Thymus (tissue), 11 donors: ENCODE measurements around the gene ATP2A3. TPM values are rescaled to one million over a fixed set of nuclear protein-coding genes. Genes with fewer than 3 reads are reported as not detected.
A peak's percentile ranks its signal among the peaks of the same experiment; 100 is the strongest.

ENCODE experiments used
- DNase-seq, 9 donors: peaks; one replicate each; pipeline ENCODE4 v3.0.0-alpha.2; 2013; ENCODE audit warnings: low spot score in 9 of 9, low read depth in 6 of 9, missing footprints in 1 of 9
- H3K27ac ChIP-seq, 2 donors: one replicate each; pipeline ENCODE4 v1.5.1; 2013; ENCODE audit warnings: control low read depth in 1 of 2, low read depth in 1 of 2, low read length in 1 of 2, mild to moderate bottlenecking in 1 of 2, moderate library complexity in 1 of 2
- H3K27me3 ChIP-seq, 2 donors: one replicate each; pipeline ENCODE4 v1.5.1; 2013; ENCODE audit warnings: low read length in 1 of 2; ENCODE audit not compliant: control insufficient read depth in 2 of 2, insufficient read depth in 1 of 2
- H3K36me3 ChIP-seq, 2 donors: one replicate each; pipeline ENCODE4 v1.5.1; 2013; ENCODE audit warnings: low read length in 1 of 2, mild to moderate bottlenecking in 1 of 2, moderate library complexity in 1 of 2; ENCODE audit not compliant: control insufficient read depth in 2 of 2, insufficient read depth in 2 of 2
- H3K4me1 ChIP-seq, 2 donors: one replicate each; pipeline ENCODE4 v1.5.1; 2013; ENCODE audit warnings: low read length in 2 of 2; ENCODE audit not compliant: control insufficient read depth in 2 of 2, insufficient read depth in 2 of 2
- H3K4me3 ChIP-seq, 2 donors: one replicate each; pipeline ENCODE4 v1.5.1; 2013; ENCODE audit warnings: low read length in 2 of 2, control low read depth in 1 of 2, mild to moderate bottlenecking in 1 of 2
- H3K9me3 ChIP-seq, 2 donors: one replicate each; pipeline ENCODE4 v1.5.1; 2013; ENCODE audit warnings: low read length in 1 of 2, mild to moderate bottlenecking in 1 of 2; ENCODE audit not compliant: control insufficient read depth in 2 of 2, insufficient read depth in 1 of 2
- WGBS: extraction: QIAGEN DNeasy Blood & Tissue Kit; methylation state at CpG from one replicate; pipeline ENCODE4 v1.1.7; 2013; 5-methylcytosine and 5-hydroxymethylcytosine counted together
- polyA plus RNA-seq: library from polyadenylated mRNA; stranded (reverse); fragments of 200-250 nt; gene quantifications from one replicate; pipeline ENCODE4 v1.2.3, GENCODE V29; 2013
- total RNA-seq: library from RNA; stranded (reverse); fragments of 120-200 nt; gene quantifications from one replicate; pipeline ENCODE4 v1.2.4, GENCODE V29; 2013
- donor health status: healthy.

The ATP2A3 gene
- total and polyA plus RNA-seq, 2 donors = 52.9 to 116 TPM

DNA sequence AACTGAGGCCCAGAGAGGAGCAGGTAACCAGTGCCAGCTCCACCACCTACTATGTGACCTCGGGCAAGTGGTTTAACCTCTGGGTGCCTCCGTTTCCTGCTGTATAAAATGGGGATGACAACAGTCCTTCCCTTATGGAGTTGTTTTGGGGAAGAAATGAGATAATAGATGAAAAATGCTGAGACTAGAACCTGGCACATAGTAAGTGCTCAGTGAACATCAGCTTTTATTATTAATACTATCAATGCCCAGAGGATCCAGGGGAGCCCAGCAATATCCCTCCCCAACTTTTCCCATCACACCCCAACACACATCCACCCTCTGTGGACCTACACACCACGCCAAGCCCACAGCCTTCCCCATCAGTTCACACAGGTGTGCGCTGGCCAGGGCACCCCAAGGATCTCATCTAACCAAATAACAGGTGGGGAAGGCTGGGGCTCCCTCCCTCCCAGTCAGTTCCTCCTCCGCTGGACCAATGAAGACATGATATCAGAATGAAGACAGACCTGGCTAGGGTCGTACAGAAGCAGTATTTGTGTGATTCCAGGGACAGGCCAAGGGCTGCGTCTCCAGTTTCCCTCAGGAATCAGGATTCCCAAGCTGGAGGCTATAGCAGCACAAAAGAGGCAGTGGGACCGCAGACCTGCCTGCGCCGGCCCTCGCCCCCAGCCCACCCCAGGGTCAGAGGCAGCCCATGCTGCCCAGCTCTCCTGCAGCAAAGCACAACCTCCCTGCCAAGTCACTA is 1.8 kb downstream of the ATP2A3 start:
- no peak for DNase-seq
- peak overlapping the region; percentile 71 to 92 for H3K27ac ChIP-seq
- H3K36me3 ChIP-seq = peaks cover 34 to 36% of the 10 kb centered on the region in 2 donors
- H3K4me3 ChIP-seq = peak overlapping the region; percentile 94 to 99
- WGBS = 24% methylated on average over 11 of the region's 11 CpGs
- H3K9me3 ChIP-seq = peaks cover 0 to 3% of the 10 kb centered on the region in 2 donors
- H3K27me3 ChIP-seq = peaks cover 0 to 5% of the 10 kb centered on the region in 2 donors
- peaks cover 35 to 67% of the 10 kb centered on the region in 2 donors for H3K4me1 ChIP-seq

- Histone ChIP-seq H3K9me3 (peaks cover 0 to 5% of the 10 kb centered on the region in 2 donors), H3K4me1 (peaks cover 35 to 74% of the 10 kb centered on the region in 2 donors), H3K27ac (peak overlapping the region; percentile 71 to 92), H3K36me3 (peaks cover 42 to 43% of the 10 kb centered on the region in 2 donors), H3K27me3 (peaks cover 0 to 5% of the 10 kb centered on the region in 2 donors), H3K4me3 (peak overlapping the region; percentile 94 to 99)
- DNase-seq = peak in 7 of 9 donors; percentile 50 to 86 (median 64)
- WGBS = 5% methylated on average over 5 of the region's 5 CpGs
Measured at GRCh38 chr17:3961564-3962047, 2.6 kb downstream of the ATP2A3 start.

DNA sequence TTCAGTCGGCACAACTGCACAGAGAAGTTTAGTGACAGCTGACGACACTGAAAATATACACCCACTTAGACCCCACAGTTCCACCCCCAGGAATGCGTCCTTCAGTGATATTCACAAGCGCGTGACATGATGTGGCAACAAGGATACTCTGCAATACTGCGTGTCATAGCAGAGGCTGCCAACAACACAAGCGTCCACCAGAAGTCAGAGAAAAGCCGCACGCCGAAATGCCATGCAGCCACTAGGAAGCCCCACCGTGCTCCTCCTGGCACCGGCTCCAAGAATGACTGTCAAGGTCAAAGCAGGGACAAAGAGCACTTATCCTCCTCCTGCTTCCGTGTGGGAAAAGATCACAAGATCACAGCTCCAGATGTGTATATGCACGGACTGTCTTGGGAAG is 3.5 kb downstream of the ATP2A3 start:
- peak overlapping the region in 1 of 2 donors; percentile 92 for H3K27ac ChIP-seq
- peaks cover 35 to 76% of the 10 kb centered on the region in 2 donors for H3K4me1 ChIP-seq
- DNase-seq = no peak
- peaks cover 0 to 6% of the 10 kb centered on the region in 2 donors for H3K9me3 ChIP-seq
- 68% methylated on average over 14 of the region's 14 CpGs for WGBS
- peak overlapping the region; percentile 94 to 99 for H3K4me3 ChIP-seq
- peaks cover 49 to 52% of the 10 kb centered on the region in 2 donors for H3K36me3 ChIP-seq
- peaks cover 0 to 5% of the 10 kb centered on the region in 2 donors for H3K27me3 ChIP-seq

GRCh38 chr17:3959921-3960601 is 4.2 kb downstream of the ATP2A3 start:
- Histone ChIP-seq H3K9me3 (peaks cover 0 to 6% of the 10 kb centered on the region in 2 donors), H3K4me3 (peak overlapping the region in 1 of 2 donors; percentile 94), H3K27ac (peak overlapping the region; percentile 25 to 30), H3K4me1 (peaks cover 32 to 75% of the 10 kb centered on the region in 2 donors), H3K27me3 (peaks cover 0 to 5% of the 10 kb centered on the region in 2 donors), H3K36me3 (peaks cover 54 to 58% of the 10 kb centered on the region in 2 donors)
- 92% methylated on average over 14 of the region's 14 CpGs for WGBS
- no peak for DNase-seq

DNA sequence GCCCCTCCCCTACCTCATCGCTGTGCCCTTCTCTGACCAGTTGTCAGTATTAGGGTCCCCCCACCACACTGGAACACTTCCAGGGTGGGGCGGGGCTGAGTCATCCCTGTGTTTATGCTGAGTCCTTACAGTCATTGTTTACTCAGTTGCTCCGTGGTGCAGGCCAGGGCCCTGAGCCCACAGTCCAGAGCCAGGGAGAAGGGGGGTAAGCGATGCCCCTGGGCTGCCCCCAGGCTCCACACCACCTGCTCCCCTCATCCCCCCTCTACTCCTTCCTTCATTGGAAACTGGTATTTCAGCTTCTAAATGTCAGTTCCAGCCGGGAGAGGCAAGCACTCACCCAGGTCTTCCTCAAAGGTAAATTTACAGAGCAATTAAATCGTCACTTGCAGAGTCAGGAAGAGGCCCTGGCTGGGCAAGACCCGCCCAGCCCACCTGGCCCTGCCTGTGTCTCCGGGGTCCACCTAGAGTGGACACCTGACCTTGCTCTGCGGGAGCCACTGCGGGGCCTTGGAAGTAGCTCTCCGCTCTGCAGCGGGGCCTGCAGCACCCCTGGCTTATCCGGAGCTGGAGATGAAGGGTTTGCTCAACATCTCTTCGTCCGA is 4.8 kb downstream of the ATP2A3 start:
- Histone ChIP-seq H3K27ac (no peak overlapping the region), H3K27me3 (peaks cover 0 to 5% of the 10 kb centered on the region in 2 donors), H3K9me3 (peaks cover 0 to 6% of the 10 kb centered on the region in 2 donors), H3K36me3 (peaks cover 60 to 63% of the 10 kb centered on the region in 2 donors), H3K4me3 (no peak overlapping the region), H3K4me1 (peaks cover 32 to 74% of the 10 kb centered on the region in 2 donors)
- DNase-seq = no peak
- 80% methylated on average over 15 of the region's 15 CpGs for WGBS

- H3K4me1 ChIP-seq = peaks cover 32 to 74% of the 10 kb centered on the region in 2 donors
- DNase-seq = no peak
- 97% methylated on average over 18 of the region's 18 CpGs for WGBS
- H3K9me3 ChIP-seq = peaks cover 0 to 6% of the 10 kb centered on the region in 2 donors
- H3K27me3 ChIP-seq = no peaks in the 10 kb centered on the region
- H3K27ac ChIP-seq = no peak overlapping the region
- H3K4me3 ChIP-seq = no peak overlapping the region
- peaks cover 72 to 75% of the 10 kb centered on the region in 2 donors for H3K36me3 ChIP-seq
Measured at GRCh38 chr17:3957735-3958599, 6.3 kb downstream of the ATP2A3 start.

DNA sequence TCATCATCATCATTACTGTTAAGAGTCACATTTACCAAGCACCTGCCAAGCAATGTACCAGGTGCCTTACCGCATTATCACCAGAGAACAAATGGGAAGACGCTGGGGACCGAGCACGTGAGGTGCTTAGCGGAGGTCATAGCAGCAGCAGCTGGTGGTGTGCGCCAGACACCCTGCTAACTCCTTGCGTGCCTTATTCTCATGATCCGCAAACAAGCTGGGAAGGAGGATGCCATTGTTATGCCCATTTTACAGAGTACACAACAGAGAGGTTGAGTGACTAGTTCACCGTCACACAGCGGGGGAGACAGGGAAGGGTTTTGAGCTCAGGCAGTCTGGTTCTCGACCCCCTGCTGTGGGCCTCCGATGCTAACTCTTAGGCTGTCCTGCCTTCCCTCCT is 7.3 kb downstream of the ATP2A3 start:
- no peak overlapping the region for H3K4me3 ChIP-seq
- peaks cover 0 to 6% of the 10 kb centered on the region in 2 donors for H3K9me3 ChIP-seq
- peaks cover 80 to 81% of the 10 kb centered on the region in 2 donors for H3K36me3 ChIP-seq
- no peak for DNase-seq
- WGBS = 93% methylated on average over 12 of the region's 12 CpGs
- no peak overlapping the region for H3K27ac ChIP-seq
- H3K27me3 ChIP-seq = no peaks in the 10 kb centered on the region
- H3K4me1 ChIP-seq = peaks cover 25 to 65% of the 10 kb centered on the region in 2 donors

GRCh38 chr17:3956327-3956957 is 7.8 kb downstream of the ATP2A3 start:
- 88% methylated on average over 15 of the region's 15 CpGs for WGBS
- peaks cover 84 to 86% of the 10 kb centered on the region in 2 donors for H3K36me3 ChIP-seq
- no peak overlapping the region for H3K27ac ChIP-seq
- H3K9me3 ChIP-seq = peaks cover 0 to 2% of the 10 kb centered on the region in 2 donors
- H3K27me3 ChIP-seq = no peaks in the 10 kb centered on the region
- no peak overlapping the region for H3K4me3 ChIP-seq
- no peak for DNase-seq
- peaks cover 19 to 60% of the 10 kb centered on the region in 2 donors for H3K4me1 ChIP-seq
